ENCODE results near the gene CRTC2.

DNA sequence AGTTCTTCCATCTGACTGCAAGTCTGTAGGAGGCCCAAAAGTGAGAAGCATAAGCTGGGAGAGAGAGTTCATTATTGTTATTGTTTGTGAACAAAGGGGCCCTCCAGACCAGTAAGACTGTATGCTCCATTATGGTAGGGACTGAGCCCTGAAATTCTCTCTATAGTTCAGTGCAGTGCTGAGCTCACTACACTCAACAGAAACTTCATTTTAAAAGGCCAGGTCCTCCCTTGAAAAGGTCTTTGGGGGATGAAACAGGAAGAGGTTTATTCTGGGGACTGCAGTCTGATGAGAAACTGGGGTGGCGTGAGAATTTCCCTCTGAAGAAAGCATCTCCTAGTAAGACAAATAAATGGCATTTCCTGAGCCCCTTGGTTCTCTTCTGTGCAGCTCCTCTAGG is 30.2 kb downstream of the CRTC2 start:
- TF ChIP-seq MAZ (IDR thresholded peaks at IDR 0.05; ENCODE audit: borderline replicate concordance, low read depth, low read length) (no peak), POLR2A (IDR thresholded peaks at IDR 0.05; ENCODE audit: low read depth, low read length) (no peak), SMC3 (IDR thresholded peaks at IDR 0.05; ENCODE audit: low read depth, low read length) (no peak), CEBPB (IDR thresholded peaks at IDR 0.05; ENCODE audit: low read depth, low read length) (no peak), RAD21 (IDR thresholded peaks at IDR 0.05; ENCODE audit: low read length) (no peak), NFE2L2 (IDR thresholded peaks at IDR 0.05; ENCODE audit: low read depth, low read length) (no peak), RCOR1 (IDR thresholded peaks at IDR 0.05; ENCODE audit: insufficient replicate concordance, low read length) (no peak), MXI1 (IDR thresholded peaks at IDR 0.05; ENCODE audit: borderline replicate concordance, low read depth, low read length) (no peak), RFX5 (IDR thresholded peaks at IDR 0.05; ENCODE audit: low read depth, low read length) (no peak)
- TF ChIP-seq, protein P1, sequence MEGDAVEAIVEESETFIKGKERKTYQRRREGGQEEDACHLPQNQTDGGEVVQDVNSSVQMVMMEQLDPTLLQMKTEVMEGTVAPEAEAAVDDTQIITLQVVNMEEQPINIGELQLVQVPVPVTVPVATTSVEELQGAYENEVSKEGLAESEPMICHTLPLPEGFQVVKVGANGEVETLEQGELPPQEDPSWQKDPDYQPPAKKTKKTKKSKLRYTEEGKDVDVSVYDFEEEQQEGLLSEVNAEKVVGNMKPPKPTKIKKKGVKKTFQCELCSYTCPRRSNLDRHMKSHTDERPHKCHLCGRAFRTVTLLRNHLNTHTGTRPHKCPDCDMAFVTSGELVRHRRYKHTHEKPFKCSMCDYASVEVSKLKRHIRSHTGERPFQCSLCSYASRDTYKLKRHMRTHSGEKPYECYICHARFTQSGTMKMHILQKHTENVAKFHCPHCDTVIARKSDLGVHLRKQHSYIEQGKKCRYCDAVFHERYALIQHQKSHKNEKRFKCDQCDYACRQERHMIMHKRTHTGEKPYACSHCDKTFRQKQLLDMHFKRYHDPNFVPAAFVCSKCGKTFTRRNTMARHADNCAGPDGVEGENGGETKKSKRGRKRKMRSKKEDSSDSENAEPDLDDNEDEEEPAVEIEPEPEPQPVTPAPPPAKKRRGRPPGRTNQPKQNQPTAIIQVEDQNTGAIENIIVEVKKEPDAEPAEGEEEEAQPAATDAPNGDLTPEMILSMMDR (conservative IDR thresholded peaks at IDR 0.05; ENCODE audit: low read depth, low read length) = no peak
- TF ChIP-seq, protein P2, sequence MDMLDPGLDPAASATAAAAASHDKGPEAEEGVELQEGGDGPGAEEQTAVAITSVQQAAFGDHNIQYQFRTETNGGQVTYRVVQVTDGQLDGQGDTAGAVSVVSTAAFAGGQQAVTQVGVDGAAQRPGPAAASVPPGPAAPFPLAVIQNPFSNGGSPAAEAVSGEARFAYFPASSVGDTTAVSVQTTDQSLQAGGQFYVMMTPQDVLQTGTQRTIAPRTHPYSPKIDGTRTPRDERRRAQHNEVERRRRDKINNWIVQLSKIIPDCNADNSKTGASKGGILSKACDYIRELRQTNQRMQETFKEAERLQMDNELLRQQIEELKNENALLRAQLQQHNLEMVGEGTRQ (IDR thresholded peaks at IDR 0.05; ENCODE audit: low read depth, low read length) = no peak
- TF ChIP-seq, protein P3, sequence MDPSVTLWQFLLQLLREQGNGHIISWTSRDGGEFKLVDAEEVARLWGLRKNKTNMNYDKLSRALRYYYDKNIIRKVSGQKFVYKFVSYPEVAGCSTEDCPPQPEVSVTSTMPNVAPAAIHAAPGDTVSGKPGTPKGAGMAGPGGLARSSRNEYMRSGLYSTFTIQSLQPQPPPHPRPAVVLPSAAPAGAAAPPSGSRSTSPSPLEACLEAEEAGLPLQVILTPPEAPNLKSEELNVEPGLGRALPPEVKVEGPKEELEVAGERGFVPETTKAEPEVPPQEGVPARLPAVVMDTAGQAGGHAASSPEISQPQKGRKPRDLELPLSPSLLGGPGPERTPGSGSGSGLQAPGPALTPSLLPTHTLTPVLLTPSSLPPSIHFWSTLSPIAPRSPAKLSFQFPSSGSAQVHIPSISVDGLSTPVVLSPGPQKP (IDR thresholded peaks at IDR 0.05; ENCODE audit: borderline replicate concordance, low read depth, low read length) = no peak

All from IMR-90 (cell line).